Lower leg skin (tissue), 3 donors: ENCODE results near the gene USH1G.

Source experiments
- CTCF ChIP-seq, 3 donors: fragments of 450-650 bp; IDR thresholded peaks; one replicate each; pipeline ENCODE4 v1.5.1; 2016; ENCODE audit warnings: antibody characterized with exemption in 3 of 3, mild to moderate bottlenecking in 3 of 3, moderate library complexity in 2 of 3
- POLR2A ChIP-seq, 2 donors: fragments of 450-650 bp; IDR thresholded peaks; one replicate each; pipeline ENCODE4 v1.6.1; 2016 to 2017; ENCODE audit warnings: antibody characterized with exemption in 2 of 2, mild to moderate bottlenecking in 1 of 2, moderate library complexity in 1 of 2

GRCh38 chr17:74882517-74883240 is 40.4 kb downstream of the USH1G start:
- TF ChIP-seq CTCF (IDR thresholded peaks at IDR 0.05) (no peak), POLR2A (IDR thresholded peaks at IDR 0.05) (no peak)
